HG02798 (cell line): Measurements from ENCODE around the gene CHRM5.
A peak's percentile ranks its signal among the peaks of the same experiment; 100 is the strongest.

Experiments used
- ATAC-seq: cut with Tn5 transposase; IDR thresholded peaks from one replicate; pipeline ENCODE4 v1.9.1; 2021; ENCODE audit warnings: mild to moderate bottlenecking; ENCODE audit not compliant: unreplicated experiment, poor library complexity

CHRM5 gene

DNA sequence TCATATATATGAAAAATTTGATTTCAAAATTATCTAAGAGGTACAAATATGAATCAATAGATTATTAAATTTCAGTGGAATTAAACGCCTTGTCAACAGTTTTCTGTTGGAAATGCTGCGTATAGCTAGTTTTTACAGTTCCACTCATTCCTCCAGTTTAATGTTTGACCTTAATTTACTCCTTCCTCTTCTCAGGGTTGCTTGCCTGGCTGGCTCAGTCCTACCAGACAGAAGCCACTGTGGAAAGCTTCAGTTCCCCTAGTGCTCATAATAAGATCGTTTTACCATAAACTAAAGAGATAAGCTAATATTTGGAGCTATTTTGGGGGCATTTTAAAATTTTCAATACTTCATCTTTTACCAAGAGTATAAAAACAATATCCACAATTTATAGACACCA lies 110.6 kb downstream of the CHRM5 start:
- no peak for ATAC-seq

- ATAC-seq: no peak
Observed at GRCh38 chr15:34079904-34080303, 111.6 kb downstream of the CHRM5 start.

- ATAC-seq: no peak
Observed at GRCh38 chr15:34084086-34084485, 115.8 kb downstream of the CHRM5 start.

DNA sequence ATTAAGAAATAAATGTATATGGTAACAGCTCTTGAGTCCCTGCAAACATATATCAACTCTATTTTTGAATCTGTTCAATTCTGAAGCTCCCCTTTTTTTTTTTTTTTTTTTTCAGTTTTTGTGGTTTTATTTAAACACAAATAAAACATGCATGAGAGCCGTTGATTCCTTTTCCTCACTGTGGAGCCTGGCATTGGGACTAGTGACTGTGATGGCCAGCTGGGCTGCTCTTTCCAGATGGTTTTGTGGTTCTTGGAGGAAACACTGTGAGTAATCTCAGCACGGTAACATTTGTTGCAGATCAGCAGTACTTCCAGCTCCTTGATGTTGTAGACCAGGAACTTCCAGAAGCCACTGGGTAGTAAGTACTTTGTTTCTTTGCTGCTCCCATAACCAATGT lies 117.4 kb downstream of the CHRM5 start:
- no peak for ATAC-seq

- no peak for ATAC-seq
Observed at GRCh38 chr15:34099914-34100313, 131.6 kb downstream of the CHRM5 start.

DNA sequence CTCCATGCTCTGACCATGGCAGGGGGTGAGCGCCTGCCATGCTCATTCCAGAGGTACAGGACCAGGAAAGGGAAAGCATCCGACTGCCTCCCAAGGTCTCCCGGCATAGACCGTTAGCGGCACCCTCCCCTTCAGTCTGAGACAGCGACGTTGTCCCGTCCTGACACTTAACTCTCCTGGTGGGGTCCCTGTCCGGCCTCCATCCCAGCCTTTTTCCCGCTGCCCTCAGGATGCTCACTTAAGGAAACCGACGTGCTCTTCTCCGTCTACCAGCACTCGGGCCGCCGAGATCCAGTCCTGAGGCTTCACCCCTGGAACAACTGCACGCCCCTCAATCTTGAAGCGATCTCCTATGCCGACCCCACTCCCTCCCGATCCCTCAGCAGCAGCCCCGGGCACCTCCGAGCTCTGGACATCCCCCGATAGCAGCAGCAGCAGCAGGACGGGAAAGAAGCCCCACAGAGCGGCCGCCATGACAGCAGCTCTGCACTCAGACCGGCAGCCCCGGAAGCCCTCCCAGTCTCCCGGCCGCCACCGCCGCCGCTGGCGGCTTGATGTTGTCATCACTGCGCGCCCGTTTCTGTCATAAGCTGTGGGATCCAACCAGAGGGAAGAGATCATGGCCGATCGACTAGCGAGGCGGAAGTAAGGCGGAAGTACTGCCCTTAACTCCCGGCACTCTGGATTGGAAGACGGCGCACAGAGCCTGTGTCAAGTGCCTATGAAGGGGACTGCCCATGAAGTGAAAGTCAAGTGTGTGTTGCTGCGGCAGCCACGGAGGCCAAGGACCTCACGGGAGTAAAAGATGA lies 133.3 kb downstream of the CHRM5 start, which contains the start of the genes EMC7 and PGBD4:
Gene EMC7 (minus strand): TSS at position 497 of the 809 bp plus-strand sequence. CDS start 23 bp downstream, at position 474.
Gene PGBD4 (plus strand): TSS at position 718 of the 809 bp plus-strand sequence. CDS start 449 bp downstream, outside the sequence.
- peak; percentile 99 for ATAC-seq

- ATAC-seq: no peak
Observed at GRCh38 chr15:34102175-34102925, 134.1 kb downstream of the CHRM5 start.

GRCh38 chr15:34106423-34106822 lies 138.1 kb downstream of the CHRM5 start:
- no peak for ATAC-seq

- no peak for ATAC-seq
Observed at GRCh38 chr15:34107315-34107714, 139.0 kb downstream of the CHRM5 start.

DNA sequence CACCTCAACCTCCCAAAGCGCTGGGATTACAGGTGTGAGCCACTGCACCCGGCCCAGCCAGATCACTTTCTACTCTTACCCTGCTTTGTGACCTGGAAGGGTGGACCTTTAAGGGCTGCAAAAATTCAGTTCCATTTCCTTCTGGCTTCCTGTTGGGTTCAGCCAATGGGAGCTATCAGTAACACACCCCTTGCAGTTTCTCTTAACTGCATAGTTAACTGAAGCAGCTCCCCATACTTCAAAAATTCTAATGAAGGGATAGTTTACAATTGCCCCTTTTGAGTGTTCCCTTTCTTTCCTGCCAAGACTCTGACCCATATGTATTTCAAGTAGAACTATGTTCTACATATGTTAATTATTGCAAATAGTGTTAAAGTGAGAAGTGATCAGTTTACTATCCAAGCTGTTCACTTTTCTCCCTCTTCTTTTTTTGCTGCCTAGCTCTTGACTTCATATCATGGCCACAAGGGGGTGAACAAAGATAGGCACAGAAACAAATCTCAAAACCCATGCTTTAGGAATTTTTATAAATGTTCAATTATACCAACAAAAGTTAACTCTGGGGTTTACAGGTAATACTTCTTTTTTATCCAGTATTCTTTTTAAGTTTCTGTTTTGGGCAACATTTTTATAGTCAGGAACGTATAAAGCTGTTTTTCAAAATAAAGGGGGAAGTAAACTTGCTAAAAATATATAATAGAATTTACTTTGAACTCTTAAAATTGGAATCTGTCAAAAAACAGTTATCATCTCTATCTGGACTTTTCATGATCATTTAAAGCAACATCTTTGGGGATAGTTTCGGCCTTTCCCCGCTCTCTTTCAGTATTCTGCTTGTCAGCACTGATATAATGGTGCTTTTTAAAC lies 141.7 kb downstream of the CHRM5 start:
- peak; percentile 39 for ATAC-seq

GRCh38 chr15:34111488-34111887 lies 143.2 kb downstream of the CHRM5 start:
- ATAC-seq: no peak

GRCh38 chr15:34114215-34114614 lies 145.9 kb downstream of the CHRM5 start:
- ATAC-seq: no peak

GRCh38 chr15:34114739-34115138 lies 146.4 kb downstream of the CHRM5 start:
- ATAC-seq: no peak

GRCh38 chr15:34116620-34117019 lies 148.3 kb downstream of the CHRM5 start:
- ATAC-seq: no peak
